G401 (cell line): ENCODE data around the gene CRNN. TPM values are rescaled to one million over a fixed set of nuclear protein-coding genes. Genes with fewer than 3 reads are reported as not detected.

Experiments used
- DNase-seq: peaks from one replicate; pipeline ENCODE4 v3.0.0-alpha.2; 2015; ENCODE audit warnings: low spot score
- in situ Hi-C: cut with HindIII; loops from 2 replicates; pipeline ENCODE4 v1.10.0; 2016; ENCODE audit warnings: low sequenced_read_pairs, mixed read lengths
- total RNA-seq: library from RNA; depleted of rRNA; stranded (reverse); fragments of >200 nt; shearing (Covaris generic); gene quantifications from 2 replicates; pipeline ENCODE4 v1.2.3, GENCODE V29; 2014; rRNA removed

The CRNN gene
- total RNA-seq, 1 experiment from 2014 or later: not detected

DNA sequence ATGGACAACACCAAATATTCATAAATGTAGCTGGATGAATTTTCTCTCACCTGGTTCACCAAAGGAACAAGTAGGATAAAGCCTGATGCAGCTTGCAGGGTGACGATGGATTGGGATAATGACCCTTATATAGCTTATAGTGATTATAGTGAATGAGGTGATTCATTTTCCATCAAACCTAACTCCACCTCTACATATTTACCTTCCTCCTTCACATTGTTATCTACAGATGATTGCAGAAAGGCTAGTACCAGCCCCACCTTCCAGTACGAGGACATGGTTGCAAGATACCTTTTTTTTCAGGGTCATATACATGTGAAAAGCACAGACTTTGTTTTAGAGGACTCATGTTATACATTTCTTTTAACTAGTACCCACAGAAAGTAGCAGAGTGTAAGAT lies 54.2 kb downstream of the CRNN start, which contains the start of gene FLG2:
FLG2 (minus strand) TSS at position 101 of the 400 bp plus-strand sequence. CDS start 1,122 bp downstream, outside the sequence.
- in situ Hi-C loops: no loop called here
- no peak for DNase-seq

Other genes with a start within 250 kb of the CRNN start
- gene HRNR, start 190.1 kb downstream of the CRNN start, total RNA-seq: not detected in 2 replicates
- gene FLG, start 89.0 kb downstream of the CRNN start, total RNA-seq: not detected in 2 replicates
- gene FLG2, start 54.3 kb downstream of the CRNN start, total RNA-seq: not detected in 2 replicates
- gene LCE5A, start 96.5 kb upstream of the CRNN start, total RNA-seq: not detected in 2 replicates
- not detected in 2 replicates for gene CRCT1, start 100.2 kb upstream of the CRNN start, total RNA-seq
- not detected in 2 replicates for gene LCE3E, start 152.5 kb upstream of the CRNN start, total RNA-seq
- not detected in 2 replicates for gene LCE3D, start 166.3 kb upstream of the CRNN start, total RNA-seq
- not detected in 2 replicates for gene LCE3C, start 186.0 kb upstream of the CRNN start, total RNA-seq
- not detected in 2 replicates for gene LCE3B, start 199.5 kb upstream of the CRNN start, total RNA-seq
- not detected in 2 replicates for gene LCE3A, start 208.8 kb upstream of the CRNN start, total RNA-seq
- not detected in 2 replicates for gene LCE2D, start 249.1 kb upstream of the CRNN start, total RNA-seq